ENCODE measurements around the gene CA9.
A peak's percentile ranks its signal among the peaks of the same experiment; 100 is the strongest.

DNA sequence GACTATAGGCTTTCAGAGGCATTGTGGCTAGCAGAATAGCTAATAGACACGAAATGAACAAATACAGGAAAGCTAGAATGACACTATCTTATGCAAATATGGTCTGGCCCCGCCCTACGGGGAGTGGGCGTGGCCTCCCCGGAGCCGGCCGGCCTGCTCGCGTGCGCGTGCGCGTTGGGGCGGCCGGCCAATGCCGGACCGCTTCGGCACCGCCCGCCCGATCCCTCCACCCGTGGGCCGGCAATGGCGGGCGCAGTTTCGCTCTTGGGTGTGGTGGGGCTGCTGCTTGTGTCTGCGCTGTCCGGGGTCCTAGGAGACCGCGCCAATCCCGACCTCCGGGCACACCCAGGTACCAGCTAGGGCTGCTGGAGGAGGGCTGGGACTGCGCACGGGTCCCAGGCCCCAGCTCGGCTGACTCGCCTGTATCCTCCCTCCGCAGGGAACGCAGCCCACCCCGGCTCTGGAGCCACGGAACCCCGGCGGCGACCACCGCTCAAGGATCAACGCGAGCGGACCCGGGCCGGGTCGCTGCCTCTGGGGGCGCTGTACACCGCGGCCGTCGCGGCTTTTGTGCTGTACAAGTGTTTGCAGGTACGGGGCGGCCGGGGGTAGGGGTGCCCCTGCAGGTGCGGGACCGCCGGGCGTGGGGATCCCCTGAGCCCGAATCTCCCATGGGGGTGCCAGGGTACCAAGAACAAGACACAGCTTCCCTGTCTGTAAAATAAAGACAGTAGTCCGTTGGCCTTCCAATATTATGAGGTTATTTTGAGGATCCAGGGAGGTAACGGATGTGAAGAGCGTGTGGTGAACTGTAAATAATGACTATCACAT is 15.4 kb upstream of the CA9 start, which contains the start of gene CCDC107:
- TF ChIP-seq, protein P1, sequence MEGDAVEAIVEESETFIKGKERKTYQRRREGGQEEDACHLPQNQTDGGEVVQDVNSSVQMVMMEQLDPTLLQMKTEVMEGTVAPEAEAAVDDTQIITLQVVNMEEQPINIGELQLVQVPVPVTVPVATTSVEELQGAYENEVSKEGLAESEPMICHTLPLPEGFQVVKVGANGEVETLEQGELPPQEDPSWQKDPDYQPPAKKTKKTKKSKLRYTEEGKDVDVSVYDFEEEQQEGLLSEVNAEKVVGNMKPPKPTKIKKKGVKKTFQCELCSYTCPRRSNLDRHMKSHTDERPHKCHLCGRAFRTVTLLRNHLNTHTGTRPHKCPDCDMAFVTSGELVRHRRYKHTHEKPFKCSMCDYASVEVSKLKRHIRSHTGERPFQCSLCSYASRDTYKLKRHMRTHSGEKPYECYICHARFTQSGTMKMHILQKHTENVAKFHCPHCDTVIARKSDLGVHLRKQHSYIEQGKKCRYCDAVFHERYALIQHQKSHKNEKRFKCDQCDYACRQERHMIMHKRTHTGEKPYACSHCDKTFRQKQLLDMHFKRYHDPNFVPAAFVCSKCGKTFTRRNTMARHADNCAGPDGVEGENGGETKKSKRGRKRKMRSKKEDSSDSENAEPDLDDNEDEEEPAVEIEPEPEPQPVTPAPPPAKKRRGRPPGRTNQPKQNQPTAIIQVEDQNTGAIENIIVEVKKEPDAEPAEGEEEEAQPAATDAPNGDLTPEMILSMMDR (IDR thresholded peaks at IDR 0.05), result peak; percentile 43 to 68 (median 64)
- TF ChIP-seq POLR2A (IDR thresholded peaks at IDR 0.05), result peak; percentile 95 to 98

Data from uterus (tissue), 2 donors.